ENCODE data around the gene LRRC66. TPM values are rescaled to one million over a fixed set of nuclear protein-coding genes. Genes with fewer than 3 reads are reported as not detected.

LRRC66 gene
- total and polyA plus RNA-seq, 4 donors: 0.05 to 0.25 TPM; not detected in 2

GRCh38 chr4:52037689-52038102 lies 17.5 kb upstream of the LRRC66 start:
- peaks cover 0 to 2% (median 0%) of the 10 kb centered on the region in 4 donors for H3K27me3 ChIP-seq (ENCODE audit: control insufficient read depth in 4 of 4, insufficient read depth in 4 of 4, low read length in 3 of 4)
- H3K9me3 ChIP-seq (ENCODE audit: control insufficient read depth in 4 of 4, low read length in 3 of 4): no peaks in the 10 kb centered on the region
- no peak overlapping the region for H3K9ac ChIP-seq (ENCODE audit: low read depth in 1 of 2, low read length in 2 of 2)
- TF ChIP-seq MAX (IDR thresholded peaks at IDR 0.05) (no peak), RAD21 (IDR thresholded peaks at IDR 0.05) (no peak), CTCF (IDR thresholded peaks at IDR 0.05; ENCODE audit: low read depth, low read length, missing input control) (no peak), YY1 (IDR thresholded peaks at IDR 0.05) (peak; percentile 17)
- H3K4me1 ChIP-seq (ENCODE audit: control insufficient read depth in 4 of 4, insufficient read depth in 4 of 4, low read length in 3 of 4): peaks cover 2 to 16% (median 7%) of the 10 kb centered on the region in 4 donors
- no peaks in the 10 kb centered on the region for H3K36me3 ChIP-seq (ENCODE audit: control insufficient read depth in 4 of 4, insufficient read depth in 3 of 4, low read depth in 1 of 4, low read length in 3 of 4)
- H3K27ac ChIP-seq (ENCODE audit: low read depth in 1 of 2, low read length in 2 of 2): no peak overlapping the region
- H3K4me3 ChIP-seq (ENCODE audit: low read depth in 1 of 3, low read length in 3 of 3): peak overlapping the region; percentile 58 to 98 (median 73)
- no peak for DNase-seq (ENCODE audit: low spot score)
- WGBS: 3% methylated on average over 25 of the region's 25 CpGs

GRCh38 chr4:52036886-52037530 lies 16.8 kb upstream of the LRRC66 start:
- no peak for DNase-seq (ENCODE audit: low spot score)
- Histone ChIP-seq H3K36me3 (ENCODE audit: control insufficient read depth in 4 of 4, insufficient read depth in 3 of 4, low read depth in 1 of 4, low read length in 3 of 4) (no peaks in the 10 kb centered on the region), H3K4me1 (ENCODE audit: control insufficient read depth in 4 of 4, insufficient read depth in 4 of 4, low read length in 3 of 4) (peaks cover 2 to 16% (median 7%) of the 10 kb centered on the region in 4 donors), H3K4me3 (ENCODE audit: low read depth in 1 of 3, low read length in 3 of 3) (peak overlapping the region in 2 of 3 donors; percentile 58 to 98), H3K9me3 (ENCODE audit: control insufficient read depth in 4 of 4, low read length in 3 of 4) (no peaks in the 10 kb centered on the region), H3K27ac (ENCODE audit: low read depth in 1 of 2, low read length in 2 of 2) (no peak overlapping the region), H3K9ac (ENCODE audit: low read depth in 1 of 2, low read length in 2 of 2) (no peak overlapping the region), H3K27me3 (ENCODE audit: control insufficient read depth in 4 of 4, insufficient read depth in 4 of 4, low read length in 3 of 4) (peaks cover 0 to 2% (median 0%) of the 10 kb centered on the region in 4 donors)
- 53% methylated on average over 7 of the region's 7 CpGs for WGBS
- no peak for TF ChIP-seq JUND (IDR thresholded peaks at IDR 0.05)
- TF ChIP-seq RAD21 (IDR thresholded peaks at IDR 0.05): no peak
- TF ChIP-seq YY1 (IDR thresholded peaks at IDR 0.05): no peak
- no peak for TF ChIP-seq ZBTB33 (IDR thresholded peaks at IDR 0.05)
- no peak for TF ChIP-seq TAF1 (conservative IDR thresholded peaks at IDR 0.05)
- TF ChIP-seq FOXA1 (IDR thresholded peaks at IDR 0.05): no peak
- no peak for TF ChIP-seq RXRA (IDR thresholded peaks at IDR 0.05)
- TF ChIP-seq ATF3 (IDR thresholded peaks at IDR 0.05): no peak
- no peak for TF ChIP-seq SP1 (IDR thresholded peaks at IDR 0.05)
- no peak for TF ChIP-seq NR2F2 (IDR thresholded peaks at IDR 0.05)
- no peak for TF ChIP-seq CTCF (IDR thresholded peaks at IDR 0.05; ENCODE audit: low read depth, low read length, missing input control)
- no peak for TF ChIP-seq EGR1 (IDR thresholded peaks at IDR 0.05; ENCODE audit: low read depth in 2 of 2)
- no peak for TF ChIP-seq HNF4A (conservative IDR thresholded peaks at IDR 0.05)
- TF ChIP-seq FOXA2 (IDR thresholded peaks at IDR 0.05): no peak
- no peak for TF ChIP-seq REST (IDR thresholded peaks at IDR 0.05)
- TF ChIP-seq GABPA (IDR thresholded peaks at IDR 0.05 in 1 of 2, conservative IDR thresholded peaks at IDR 0.05 in 1 of 2): no peak
- TF ChIP-seq HNF4G (IDR thresholded peaks at IDR 0.05): no peak
- TF ChIP-seq MAX (IDR thresholded peaks at IDR 0.05): no peak

Measured in liver (tissue), 9 donors.